ENCODE measurements around the gene PDLIM3.

Gene PDLIM3

GRCh38 chr4:185532293-185532692 lies 3.0 kb downstream of the PDLIM3 start:
- TF ChIP-seq REST (IDR thresholded peaks at IDR 0.05; ENCODE audit: low read depth) (no peak), CREB1 (IDR thresholded peaks at IDR 0.05; ENCODE audit: low read depth) (no peak), NFIC (IDR thresholded peaks at IDR 0.05) (no peak), YY1 (IDR thresholded peaks at IDR 0.05; ENCODE audit: low read depth) (no peak), EP300 (IDR thresholded peaks at IDR 0.05; ENCODE audit: borderline replicate concordance) (no peak), ZBTB7A (IDR thresholded peaks at IDR 0.05; ENCODE audit: low read depth) (no peak), TAF1 (IDR thresholded peaks at IDR 0.05; ENCODE audit: low read depth) (no peak), RAD21 (IDR thresholded peaks at IDR 0.05; ENCODE audit: low read depth) (no peak), TCF12 (IDR thresholded peaks at IDR 0.05; ENCODE audit: low read depth) (no peak), TEAD4 (IDR thresholded peaks at IDR 0.05) (no peak), CEBPB (IDR thresholded peaks at IDR 0.05) (no peak), EGR1 (IDR thresholded peaks at IDR 0.05) (no peak), FOXM1 (IDR thresholded peaks at IDR 0.05; ENCODE audit: borderline replicate concordance, low read depth) (no peak)
- TF ChIP-seq, protein P1, sequence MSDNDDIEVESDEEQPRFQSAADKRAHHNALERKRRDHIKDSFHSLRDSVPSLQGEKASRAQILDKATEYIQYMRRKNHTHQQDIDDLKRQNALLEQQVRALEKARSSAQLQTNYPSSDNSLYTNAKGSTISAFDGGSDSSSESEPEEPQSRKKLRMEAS (IDR thresholded peaks at IDR 0.05) = no peak
- TF ChIP-seq, protein P2, sequence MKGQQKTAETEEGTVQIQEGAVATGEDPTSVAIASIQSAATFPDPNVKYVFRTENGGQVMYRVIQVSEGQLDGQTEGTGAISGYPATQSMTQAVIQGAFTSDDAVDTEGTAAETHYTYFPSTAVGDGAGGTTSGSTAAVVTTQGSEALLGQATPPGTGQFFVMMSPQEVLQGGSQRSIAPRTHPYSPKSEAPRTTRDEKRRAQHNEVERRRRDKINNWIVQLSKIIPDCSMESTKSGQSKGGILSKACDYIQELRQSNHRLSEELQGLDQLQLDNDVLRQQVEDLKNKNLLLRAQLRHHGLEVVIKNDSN (IDR thresholded peaks at IDR 0.05) = no peak

DNA sequence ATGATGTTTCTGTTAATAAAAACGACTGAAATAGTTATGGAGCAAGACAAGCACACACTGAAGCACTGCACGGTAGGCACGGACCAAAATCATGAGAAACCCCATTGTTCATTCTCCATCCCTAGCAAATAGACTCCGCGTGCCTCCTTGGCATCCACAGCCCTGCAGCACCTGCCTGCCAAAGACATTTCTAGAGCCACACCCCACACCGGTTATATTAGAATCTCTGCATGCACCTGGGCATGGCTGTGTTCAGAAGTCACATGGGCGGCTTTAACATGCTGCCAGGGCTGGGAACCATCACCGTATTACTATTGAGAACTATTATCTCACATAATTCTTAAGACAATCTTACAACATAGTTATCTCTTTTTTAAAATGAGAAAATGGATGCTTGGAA lies 5.9 kb downstream of the PDLIM3 start:
- TF ChIP-seq NFIC (IDR thresholded peaks at IDR 0.05) = no peak
- no peak for TF ChIP-seq CREB1 (IDR thresholded peaks at IDR 0.05; ENCODE audit: low read depth)
- TF ChIP-seq, protein P2 (IDR thresholded peaks at IDR 0.05) = no peak
- no peak for TF ChIP-seq REST (IDR thresholded peaks at IDR 0.05; ENCODE audit: low read depth)
- no peak for TF ChIP-seq EP300 (IDR thresholded peaks at IDR 0.05; ENCODE audit: borderline replicate concordance)
- TF ChIP-seq EGR1 (IDR thresholded peaks at IDR 0.05) = no peak
- no peak for TF ChIP-seq TCF12 (IDR thresholded peaks at IDR 0.05; ENCODE audit: low read depth)
- no peak for TF ChIP-seq TAF1 (IDR thresholded peaks at IDR 0.05; ENCODE audit: low read depth)
- no peak for TF ChIP-seq RAD21 (IDR thresholded peaks at IDR 0.05; ENCODE audit: low read depth)
- TF ChIP-seq, protein P1 (IDR thresholded peaks at IDR 0.05) = no peak
- no peak for TF ChIP-seq TEAD4 (IDR thresholded peaks at IDR 0.05)
- no peak for TF ChIP-seq YY1 (IDR thresholded peaks at IDR 0.05; ENCODE audit: low read depth)
- no peak for TF ChIP-seq CEBPB (IDR thresholded peaks at IDR 0.05)
- TF ChIP-seq ZBTB7A (IDR thresholded peaks at IDR 0.05; ENCODE audit: low read depth) = no peak
- TF ChIP-seq FOXM1 (IDR thresholded peaks at IDR 0.05; ENCODE audit: borderline replicate concordance, low read depth) = no peak

DNA sequence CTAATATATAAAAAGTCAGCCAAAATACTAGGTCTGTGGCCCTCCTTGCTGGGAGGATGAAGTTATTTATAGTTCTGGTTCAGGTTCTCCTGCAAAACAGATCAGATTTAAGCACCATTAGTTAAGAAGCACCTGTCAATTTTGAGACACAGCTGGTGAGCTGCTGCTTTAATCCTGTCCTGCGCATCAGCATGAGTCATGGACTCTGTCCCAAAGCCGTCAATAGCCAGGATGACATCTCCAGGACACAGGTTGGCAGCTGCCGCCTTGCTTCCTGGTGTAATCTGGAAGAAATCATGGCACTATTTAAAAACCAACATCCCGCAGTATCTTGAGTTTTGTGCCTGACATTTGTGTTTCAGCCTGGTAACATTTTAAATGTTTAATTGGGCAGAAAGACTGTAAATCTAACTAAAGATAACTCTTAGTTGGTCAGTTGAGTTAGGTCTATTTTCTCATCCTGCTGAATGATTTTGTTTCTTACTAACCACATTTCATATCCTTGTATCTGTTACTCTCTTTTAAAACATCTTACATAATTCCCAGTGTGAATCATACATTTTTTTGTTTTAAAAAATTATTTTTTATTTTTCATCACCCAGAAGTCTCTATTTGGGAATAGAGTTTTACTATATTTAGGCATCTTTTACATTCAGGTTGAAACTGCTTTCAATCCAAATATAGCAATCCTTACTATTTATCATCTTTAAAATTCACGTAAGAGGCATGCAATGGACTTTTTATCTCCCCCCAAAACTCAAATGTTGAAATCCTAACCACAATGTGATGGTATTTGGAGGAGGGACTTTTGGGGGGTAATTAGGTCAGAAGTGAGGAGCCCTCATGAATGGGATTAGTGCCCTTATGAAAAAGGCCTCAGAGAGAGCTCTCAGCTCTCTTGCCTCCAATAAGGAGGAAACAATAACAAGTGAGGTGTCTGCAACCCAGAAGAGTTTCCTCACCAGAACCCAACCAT lies 10.1 kb downstream of the PDLIM3 start:
- TF ChIP-seq TAF1 (IDR thresholded peaks at IDR 0.05; ENCODE audit: low read depth) (no peak), TCF12 (IDR thresholded peaks at IDR 0.05; ENCODE audit: low read depth) (no peak), EP300 (IDR thresholded peaks at IDR 0.05; ENCODE audit: borderline replicate concordance) (no peak), RAD21 (IDR thresholded peaks at IDR 0.05; ENCODE audit: low read depth) (no peak), CREB1 (IDR thresholded peaks at IDR 0.05; ENCODE audit: low read depth) (no peak), FOXM1 (IDR thresholded peaks at IDR 0.05; ENCODE audit: borderline replicate concordance, low read depth) (no peak), REST (IDR thresholded peaks at IDR 0.05; ENCODE audit: low read depth) (no peak), TEAD4 (IDR thresholded peaks at IDR 0.05) (no peak), EGR1 (IDR thresholded peaks at IDR 0.05) (no peak), CEBPB (IDR thresholded peaks at IDR 0.05) (no peak), NFIC (IDR thresholded peaks at IDR 0.05) (no peak), YY1 (IDR thresholded peaks at IDR 0.05; ENCODE audit: low read depth) (no peak)
- TF ChIP-seq, protein P1 (IDR thresholded peaks at IDR 0.05) = no peak
- TF ChIP-seq, protein P2 (IDR thresholded peaks at IDR 0.05) = no peak
